A375 (cell line): ENCODE data around the gene EPX. TPM values are rescaled to one million over a fixed set of nuclear protein-coding genes. Genes with fewer than 3 reads are reported as not detected.

Experiments used
- total RNA-seq: library from RNA; depleted of rRNA; stranded (reverse); fragments of >200 nt; shearing (Covaris generic); gene quantifications from 2 replicates; pipeline ENCODE4 v1.2.3, GENCODE V29; 2014; rRNA removed

Gene EPX
- total RNA-seq = not detected in 2 replicates

DNA sequence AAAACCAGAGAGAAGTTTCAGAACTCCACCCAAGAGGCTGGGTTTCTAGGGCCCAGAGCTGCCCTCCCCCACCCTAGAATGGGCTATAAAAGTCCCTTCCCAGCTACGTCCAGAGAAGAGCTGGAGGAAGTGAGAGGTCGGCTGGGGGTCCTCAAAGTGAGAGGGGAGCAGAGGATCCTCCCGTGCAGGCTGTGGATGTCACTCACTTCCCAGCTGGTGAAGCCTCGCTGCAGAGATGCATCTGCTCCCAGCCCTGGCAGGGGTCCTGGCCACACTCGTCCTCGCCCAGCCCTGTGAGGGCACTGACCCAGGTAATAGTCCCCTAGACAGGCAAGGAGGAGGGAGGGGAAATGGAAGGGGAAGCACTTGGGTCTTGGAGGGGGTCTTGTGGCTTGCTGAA lies at the start of gene EPX:
Gene EPX, plus strand, starts transcription at position 115 of the 400 bp plus-strand sequence. Its CDS starts 121 bp downstream, at position 236.

GRCh38 chr17:58147930-58148434 lies 44.5 kb upstream of the EPX start, which contains the start of gene OR4D1:
Gene OR4D1 (plus strand): TSS chr17:58148384. CDS start chr17:58155154, 6,770 bp downstream.

GRCh38 chr17:58166682-58167081 lies 25.8 kb upstream of the EPX start, which contains the start of gene OR4D2:
Gene OR4D2 (plus strand): TSS chr17:58166982. CDS start chr17:58169656, 2,674 bp downstream.

GRCh38 chr17:58219007-58219788 lies 26.7 kb downstream of the EPX start, which contains the start of gene MKS1:
Gene MKS1 (minus strand): TSS chr17:58219255. CDS start chr17:58219230, 25 bp downstream.

DNA sequence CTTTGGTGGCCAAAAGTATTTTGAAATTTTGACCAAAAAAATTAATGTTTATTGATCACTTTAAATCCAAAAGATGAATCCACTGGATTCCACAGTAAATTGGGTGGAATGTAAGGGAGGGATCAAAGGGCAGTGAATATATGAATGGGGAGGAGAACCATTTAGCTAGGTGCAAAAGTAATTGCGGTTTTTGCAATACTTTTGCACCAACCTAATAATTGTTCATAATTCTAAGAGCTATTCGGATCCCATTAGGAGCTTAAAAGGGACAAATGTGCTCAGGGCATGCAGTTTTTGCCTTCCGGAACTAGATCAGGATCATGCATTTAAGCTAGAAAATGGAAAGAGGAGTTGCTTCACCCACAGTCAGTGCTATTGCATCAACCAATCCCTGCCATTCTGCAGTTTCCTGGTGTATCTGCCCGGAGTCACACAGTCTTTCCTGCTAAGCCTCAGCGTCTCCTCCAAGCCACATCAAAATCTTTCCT lies 45.7 kb downstream of the EPX start, which contains the start of gene LPO:
Gene LPO, plus strand, starts transcription at position 438 of the 488 bp plus-strand sequence. CDS start 4,396 bp downstream, outside the sequence.

Other genes starting within 250 kb of the EPX start
- gene CUEDC1, start 237.3 kb upstream of the EPX start, total RNA-seq = 18.5 and 20.0 TPM in 2 replicates
- 51.5 and 52.5 TPM in 2 replicates for gene VEZF1, start 204.5 kb upstream of the EPX start, total RNA-seq
- 311 and 374 TPM in 2 replicates for gene SRSF1, start 185.5 kb upstream of the EPX start, total RNA-seq
- gene DYNLL2, start 109.3 kb upstream of the EPX start, total RNA-seq = 11.8 and 13.4 TPM in 2 replicates
- not detected in 2 replicates for gene OR4D1, start 44.3 kb upstream of the EPX start, total RNA-seq
- gene OR4D2, start 25.7 kb upstream of the EPX start, total RNA-seq = not detected in 2 replicates
- gene MKS1, start 26.5 kb downstream of the EPX start, total RNA-seq = 13.6 and 15.2 TPM in 2 replicates
- not detected in 2 replicates for gene LPO, start 45.9 kb downstream of the EPX start, total RNA-seq
- gene MPO, start 88.2 kb downstream of the EPX start, total RNA-seq = not detected in 2 replicates
- not detected in 2 replicates for gene TSPOAP1, start 136.1 kb downstream of the EPX start, total RNA-seq
- 67.4 and 69.6 TPM in 2 replicates for gene SUPT4H1, start 159.5 kb downstream of the EPX start, total RNA-seq
- gene RNF43, start 224.8 kb downstream of the EPX start, total RNA-seq = 0.11 TPM in 1 of 2 replicates, not detected in the other